Activated naive CD4-positive, alpha-beta T cell treated with anti-CD3 and anti-CD28 coated beads for 36 hours (primary cell): ENCODE measurements around the gene KLF6. TPM values are rescaled to one million over a fixed set of nuclear protein-coding genes. Genes with fewer than 3 reads are reported as not detected.

Experiments
- CTCF ChIA-PET: fragments of 350-600 bp; sonication (Branson Sonifier 250); formaldehyde crosslinking; loops from one replicate; lab custom pipeline; 2021; ENCODE audit warnings: antibody characterized with exemption; lab: Charles Lee
- DNase-seq: peaks from one replicate; pipeline ENCODE4 v3.0.0-alpha.2; 2020
- H3K27ac Mint-ChIP-seq: one replicate; pipeline ENCODE4 v1.8.0; 2021; ENCODE audit warnings: mild to moderate bottlenecking, mixed read lengths
- H3K27me3 Mint-ChIP-seq: one replicate; pipeline ENCODE4 v1.8.0; 2021; ENCODE audit warnings: low read depth, mixed read lengths
- H3K36me3 Mint-ChIP-seq: one replicate; pipeline ENCODE4 v1.8.0; 2021; ENCODE audit warnings: low read depth, mixed read lengths
- H3K4me1 Mint-ChIP-seq: one replicate; pipeline ENCODE4 v1.8.0; 2021; ENCODE audit warnings: low read depth, mixed read lengths
- H3K4me3 Mint-ChIP-seq: one replicate; pipeline ENCODE4 v1.8.0; 2021; ENCODE audit warnings: mild to moderate bottlenecking, moderate library complexity, mixed read lengths
- H3K9me3 Mint-ChIP-seq: one replicate; pipeline ENCODE4 v1.8.0; 2021; ENCODE audit warnings: mixed read lengths
- intact Hi-C: fragments of 100-400 bp; cut with micrococcal nuclease; formaldehyde crosslinking; loops from one replicate; pipeline ENCODE4 v1.15.1; 2023
- total RNA-seq, 2 experiments: library from RNA; stranded (reverse); gene quantifications; one replicate each; pipeline ENCODE4 v1.2.3, GENCODE V29; 2021

Gene KLF6
- total RNA-seq, 2 experiments from 2014 or later, result 78.9 to 82.1 TPM

DNA sequence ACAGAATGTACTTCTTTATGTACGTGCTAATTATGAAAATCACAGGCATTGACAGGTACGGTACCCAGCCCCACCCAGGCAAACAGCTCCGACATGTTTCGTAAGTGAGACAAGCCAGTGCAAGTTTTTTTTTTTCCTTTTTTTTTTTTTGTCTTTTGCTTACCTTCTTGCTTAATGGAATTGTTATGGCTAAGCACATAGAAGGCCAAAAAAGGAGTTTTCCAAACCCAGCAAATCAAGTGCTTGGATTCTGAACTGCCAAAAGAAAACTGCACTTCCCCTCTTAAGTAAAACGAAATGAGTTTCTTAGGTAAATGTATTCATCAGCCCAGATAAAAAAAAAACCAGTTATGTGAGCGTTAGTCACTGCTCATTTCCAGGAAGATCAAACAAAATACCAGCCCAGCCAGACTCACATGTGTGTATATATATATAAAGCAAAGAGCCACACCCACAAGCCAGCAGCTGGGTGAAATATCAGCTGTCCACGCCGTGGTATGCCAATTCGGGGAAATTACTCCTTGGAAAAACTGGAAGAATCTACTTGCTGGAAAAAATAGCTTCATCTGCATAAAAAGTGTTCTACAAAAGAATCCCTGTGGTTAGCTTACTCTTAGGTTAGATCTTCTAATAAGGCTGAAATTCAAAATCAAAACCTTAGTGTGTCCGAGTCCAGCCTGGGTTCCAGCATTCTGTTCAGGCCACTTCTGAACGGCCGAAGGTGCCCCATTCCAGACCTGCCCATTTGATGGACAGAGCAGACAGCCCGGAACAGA lies 8.0 kb downstream of the KLF6 start:
- H3K4me1 Mint-ChIP-seq, result peaks cover 65% of the 10 kb centered on the region
- H3K27ac Mint-ChIP-seq, result peak overlapping the region; percentile 90
- peak; percentile 70 for DNase-seq
- H3K9me3 Mint-ChIP-seq, result no peaks in the 10 kb centered on the region
- H3K27me3 Mint-ChIP-seq, result no peaks in the 10 kb centered on the region
- peak overlapping the region; percentile 53 for H3K4me3 Mint-ChIP-seq
- intact Hi-C loops, result loop anchor here (1.0 to 2.0 kb wide), 7 partner anchors 8 to 325 kb away; partner anchors contain the start of gene KLF6
- peaks cover 63% of the 10 kb centered on the region for H3K36me3 Mint-ChIP-seq
- CTCF ChIA-PET, result interaction anchor here (0.6 to 1.3 kb wide), 4 partner anchors 12 to 583 kb away, joined by 3 to 4 read pairs (median 3); no protein-coding TSS in a partner anchor

DNA sequence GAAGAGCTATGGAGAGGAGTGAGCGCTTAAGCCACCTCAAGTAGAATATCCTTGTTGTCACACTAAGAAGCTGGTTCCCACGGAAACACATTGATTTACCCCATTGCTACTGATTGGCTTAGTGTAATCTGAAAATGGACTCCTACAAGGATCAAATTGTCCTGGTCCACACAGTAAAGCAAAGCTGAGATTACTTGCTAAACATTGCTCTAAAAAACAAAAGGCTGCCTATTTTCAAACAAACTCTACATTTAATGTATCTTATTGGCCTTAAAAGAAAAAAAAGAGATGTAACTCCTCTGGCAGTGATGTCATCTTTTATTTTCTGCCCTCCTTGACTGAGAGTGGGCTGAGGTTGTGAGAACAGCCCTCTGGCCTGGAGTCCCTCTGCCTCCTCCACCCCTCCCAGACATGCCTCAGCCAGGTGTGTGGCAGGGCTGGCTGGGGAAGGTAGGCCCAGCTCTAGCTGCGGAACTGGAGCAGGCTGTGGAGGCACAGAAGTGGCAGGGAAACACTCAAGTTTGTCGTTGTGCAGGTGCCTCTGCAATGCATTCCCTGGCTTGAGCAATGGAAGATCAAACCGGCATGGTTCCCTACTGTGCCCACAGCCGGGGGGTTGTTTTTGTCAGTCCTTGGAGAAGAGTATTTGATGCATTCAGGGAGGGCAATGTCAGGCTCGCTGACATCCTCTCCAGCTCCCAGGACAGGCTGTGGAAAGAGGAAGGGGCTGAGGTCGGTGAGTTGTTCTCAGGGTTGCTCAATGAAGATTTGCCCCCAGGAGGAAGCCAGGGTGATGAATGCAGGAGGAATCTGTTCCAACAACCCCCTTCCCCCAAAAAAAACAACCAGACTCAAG lies 9.1 kb downstream of the KLF6 start:
- H3K27ac Mint-ChIP-seq, result peak overlapping the region; percentile 90
- no peaks in the 10 kb centered on the region for H3K27me3 Mint-ChIP-seq
- peaks cover 55% of the 10 kb centered on the region for H3K4me1 Mint-ChIP-seq
- H3K36me3 Mint-ChIP-seq, result peaks cover 52% of the 10 kb centered on the region
- no peak for DNase-seq
- intact Hi-C loops, result loop anchor here (2.0 kb wide), 1 partner anchor 153 kb away; no protein-coding TSS in a partner anchor
- peak overlapping the region; percentile 38 for H3K4me3 Mint-ChIP-seq
- H3K9me3 Mint-ChIP-seq, result no peaks in the 10 kb centered on the region
- CTCF ChIA-PET, result interaction anchor here (1.3 kb wide), 1 partner anchor 11 kb away, joined by 3 read pairs; no protein-coding TSS in a partner anchor

DNA sequence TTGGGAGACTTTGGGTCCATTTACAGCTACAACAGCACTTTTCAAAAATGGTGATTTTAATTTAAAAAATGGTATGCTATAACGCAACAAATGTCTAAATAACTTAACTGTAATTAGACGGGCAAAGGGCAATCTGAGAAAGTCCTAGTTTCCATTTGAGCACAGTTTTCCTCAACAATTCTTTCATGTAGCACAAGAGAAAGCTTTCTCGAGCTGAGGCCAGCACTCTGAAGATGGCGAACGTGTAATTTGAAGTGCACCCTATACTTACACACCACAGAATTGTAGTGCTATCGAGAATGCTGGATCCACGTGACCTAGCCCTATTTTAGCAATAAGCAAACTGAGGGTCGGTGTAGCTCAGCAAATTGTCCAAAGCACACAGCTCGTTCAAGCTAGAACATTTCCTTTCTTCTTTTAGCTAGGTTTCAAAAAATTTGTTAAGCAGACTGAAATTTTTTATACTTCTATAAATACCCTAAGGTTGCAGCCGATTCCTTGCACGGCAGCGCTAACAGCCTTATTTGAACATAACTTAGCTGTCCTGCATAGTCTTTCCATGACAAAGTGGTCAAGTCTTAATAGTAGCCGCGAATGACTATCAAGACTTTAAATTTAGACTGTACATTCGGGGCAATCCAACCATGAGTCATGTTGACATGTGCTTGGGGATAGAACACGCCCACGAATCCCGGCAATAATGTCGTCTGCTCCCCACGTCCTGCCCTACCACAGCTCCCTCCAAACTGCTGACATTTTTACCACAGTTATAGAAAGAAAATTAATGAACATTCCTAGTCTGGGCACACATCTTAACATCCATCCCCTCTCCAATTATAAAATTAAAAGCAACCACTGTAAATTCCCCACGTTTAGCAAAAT lies 10.0 kb downstream of the KLF6 start:
- Mint-ChIP-seq H3K4me3 (no peak overlapping the region), H3K9me3 (no peaks in the 10 kb centered on the region), H3K27me3 (no peaks in the 10 kb centered on the region), H3K27ac (peak overlapping the region; percentile 90), H3K4me1 (peaks cover 46% of the 10 kb centered on the region), H3K36me3 (peaks cover 43% of the 10 kb centered on the region)
- no peak for DNase-seq
- intact Hi-C loops, result no loop called here
- CTCF ChIA-PET, result interaction anchor here (1.1 to 1.6 kb wide), 2 partner anchors 18 to 577 kb away, joined by 3 to 6 read pairs; no protein-coding TSS in a partner anchor

DNA sequence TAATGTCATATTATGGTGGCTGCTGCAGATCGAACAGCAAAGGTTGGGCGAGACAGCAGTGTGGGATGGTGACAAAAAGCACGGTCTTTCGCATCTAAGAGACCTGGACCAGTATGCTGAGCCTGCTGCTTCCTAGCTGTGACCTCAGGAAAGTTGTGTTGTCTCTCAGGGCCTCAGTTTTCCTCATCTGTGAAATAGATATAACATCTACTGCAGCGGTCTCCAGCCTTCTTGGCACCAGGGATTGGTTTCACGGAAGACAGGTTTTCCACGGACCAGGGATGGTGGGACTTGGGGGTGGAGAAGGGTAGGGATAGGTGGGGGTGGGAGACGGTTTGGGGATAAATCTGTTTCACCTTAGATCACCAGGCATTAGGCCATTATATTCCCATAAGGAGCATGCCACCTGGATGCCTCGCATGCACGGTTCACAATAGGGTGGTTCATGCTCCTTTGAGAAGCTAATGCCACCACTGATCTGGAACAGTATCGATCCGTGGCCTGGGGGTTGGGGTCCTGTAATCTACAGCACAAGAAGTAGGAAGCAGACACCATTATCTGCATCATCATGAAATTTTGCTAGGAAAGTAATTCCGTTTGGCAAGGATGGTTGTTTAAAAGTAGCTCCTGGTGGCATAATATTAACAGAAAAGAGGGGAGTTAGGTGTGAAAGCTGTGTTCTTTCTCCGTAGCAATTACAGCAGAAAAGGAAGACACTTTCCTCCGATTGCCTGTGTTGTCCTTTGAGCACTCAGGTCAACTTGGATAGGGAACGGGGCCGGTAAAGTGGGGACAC lies 10.8 kb downstream of the KLF6 start:
- Mint-ChIP-seq H3K27me3 (no peaks in the 10 kb centered on the region), H3K36me3 (peaks cover 38% of the 10 kb centered on the region), H3K4me1 (peaks cover 39% of the 10 kb centered on the region), H3K27ac (no peak overlapping the region), H3K4me3 (no peak overlapping the region), H3K9me3 (no peaks in the 10 kb centered on the region)
- intact Hi-C loops, result no loop called here
- CTCF ChIA-PET, result interaction anchor here (1.1 to 1.6 kb wide), 2 partner anchors 17 to 576 kb away, joined by 3 to 6 read pairs; no protein-coding TSS in a partner anchor
- no peak for DNase-seq

GRCh38 chr10:3773460-3774017 lies 11.5 kb downstream of the KLF6 start:
- no peaks in the 10 kb centered on the region for H3K27me3 Mint-ChIP-seq
- H3K9me3 Mint-ChIP-seq, result no peaks in the 10 kb centered on the region
- no peak overlapping the region for H3K27ac Mint-ChIP-seq
- H3K4me3 Mint-ChIP-seq, result no peak overlapping the region
- intact Hi-C loops, result no loop called here
- peaks cover 32% of the 10 kb centered on the region for H3K36me3 Mint-ChIP-seq
- peaks cover 33% of the 10 kb centered on the region for H3K4me1 Mint-ChIP-seq
- no peak for DNase-seq
- CTCF ChIA-PET, result interaction anchor here (1.0 kb wide), 1 partner anchor 585 kb away, joined by 3 read pairs; no protein-coding TSS in a partner anchor

DNA sequence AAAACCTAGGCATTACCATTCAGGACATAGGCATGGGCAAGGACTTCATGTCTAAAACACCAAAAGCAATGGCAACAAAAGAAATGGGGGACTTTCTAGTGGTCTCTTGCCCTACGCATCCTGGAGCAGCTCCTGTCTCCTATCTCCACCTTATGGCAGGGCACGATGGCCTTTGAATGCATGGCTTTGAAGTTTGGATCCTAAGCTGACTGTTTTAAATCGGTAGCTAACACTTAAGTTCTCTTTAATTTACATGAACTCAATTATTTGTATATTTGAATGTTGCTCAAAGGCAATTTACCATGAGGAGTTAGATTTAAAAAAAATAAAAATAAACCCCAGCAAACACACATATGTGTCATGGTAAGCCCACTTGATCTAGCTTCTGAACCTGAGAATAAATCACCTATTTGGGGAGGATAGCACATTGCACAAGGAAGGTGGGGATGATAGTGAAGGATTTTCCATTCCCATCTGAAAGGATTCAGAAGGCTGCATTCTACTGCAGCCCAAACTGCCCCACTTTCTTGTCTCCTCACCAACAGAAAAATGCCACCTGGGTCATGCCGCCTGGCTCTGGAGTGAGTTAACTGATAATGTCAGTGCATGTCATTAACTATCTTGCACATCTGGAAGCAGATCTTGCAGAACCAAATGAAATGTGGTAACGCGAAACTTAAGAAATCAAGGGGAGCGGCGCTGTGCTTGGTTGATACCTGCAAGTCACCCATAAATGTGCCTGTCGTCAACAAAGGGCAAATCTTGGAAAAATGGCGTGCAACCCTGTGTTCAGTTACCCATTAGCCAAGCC lies 12.4 kb downstream of the KLF6 start:
- Mint-ChIP-seq H3K27ac (no peak overlapping the region), H3K9me3 (no peaks in the 10 kb centered on the region), H3K4me1 (peaks cover 23% of the 10 kb centered on the region), H3K36me3 (peaks cover 24% of the 10 kb centered on the region), H3K4me3 (no peak overlapping the region), H3K27me3 (no peaks in the 10 kb centered on the region)
- DNase-seq, result no peak
- intact Hi-C loops, result no loop called here
- CTCF ChIA-PET, result interaction anchor here (0.6 to 1.0 kb wide), 3 partner anchors 60 to 585 kb away, joined by 3 read pairs; no protein-coding TSS in a partner anchor

DNA sequence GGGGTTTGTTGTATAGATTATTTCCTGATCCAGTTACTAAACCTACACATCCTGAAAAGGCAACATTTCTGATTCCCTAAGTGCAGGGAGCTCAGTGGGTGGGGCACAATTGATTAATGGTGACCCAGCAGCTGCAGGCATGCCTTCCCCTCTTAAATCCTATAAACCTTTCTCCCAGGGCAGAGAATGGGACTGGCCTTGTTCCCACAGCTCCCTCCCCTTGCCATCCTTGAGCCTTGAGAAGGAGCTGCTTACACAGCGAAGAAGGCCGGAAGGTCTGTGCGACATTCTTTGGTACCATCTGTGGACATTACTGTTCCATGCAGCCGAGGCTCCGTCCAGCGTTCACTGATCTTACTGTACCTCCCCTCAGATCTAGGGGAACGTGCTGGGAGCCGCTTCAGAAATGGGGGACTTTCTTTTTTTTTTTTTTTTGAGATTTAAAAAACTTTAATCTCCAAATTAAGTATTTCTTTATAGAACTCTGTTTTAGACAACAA lies 14.3 kb downstream of the KLF6 start:
- H3K27me3 Mint-ChIP-seq, result no peaks in the 10 kb centered on the region
- H3K27ac Mint-ChIP-seq, result no peak overlapping the region
- no peaks in the 10 kb centered on the region for H3K9me3 Mint-ChIP-seq
- intact Hi-C loops, result no loop called here
- no peak overlapping the region for H3K4me3 Mint-ChIP-seq
- DNase-seq, result no peak
- peaks cover 9% of the 10 kb centered on the region for H3K36me3 Mint-ChIP-seq
- H3K4me1 Mint-ChIP-seq, result peaks cover 13% of the 10 kb centered on the region
- CTCF ChIA-PET, result no interaction called here

GRCh38 chr10:3769556-3769955 lies 15.5 kb downstream of the KLF6 start:
- Mint-ChIP-seq H3K27ac (no peak overlapping the region), H3K27me3 (no peaks in the 10 kb centered on the region), H3K4me1 (peaks cover 20% of the 10 kb centered on the region), H3K9me3 (no peaks in the 10 kb centered on the region), H3K36me3 (peaks cover 3% of the 10 kb centered on the region), H3K4me3 (no peak overlapping the region)
- CTCF ChIA-PET, result no interaction called here
- DNase-seq, result no peak
- intact Hi-C loops, result no loop called here

DNA sequence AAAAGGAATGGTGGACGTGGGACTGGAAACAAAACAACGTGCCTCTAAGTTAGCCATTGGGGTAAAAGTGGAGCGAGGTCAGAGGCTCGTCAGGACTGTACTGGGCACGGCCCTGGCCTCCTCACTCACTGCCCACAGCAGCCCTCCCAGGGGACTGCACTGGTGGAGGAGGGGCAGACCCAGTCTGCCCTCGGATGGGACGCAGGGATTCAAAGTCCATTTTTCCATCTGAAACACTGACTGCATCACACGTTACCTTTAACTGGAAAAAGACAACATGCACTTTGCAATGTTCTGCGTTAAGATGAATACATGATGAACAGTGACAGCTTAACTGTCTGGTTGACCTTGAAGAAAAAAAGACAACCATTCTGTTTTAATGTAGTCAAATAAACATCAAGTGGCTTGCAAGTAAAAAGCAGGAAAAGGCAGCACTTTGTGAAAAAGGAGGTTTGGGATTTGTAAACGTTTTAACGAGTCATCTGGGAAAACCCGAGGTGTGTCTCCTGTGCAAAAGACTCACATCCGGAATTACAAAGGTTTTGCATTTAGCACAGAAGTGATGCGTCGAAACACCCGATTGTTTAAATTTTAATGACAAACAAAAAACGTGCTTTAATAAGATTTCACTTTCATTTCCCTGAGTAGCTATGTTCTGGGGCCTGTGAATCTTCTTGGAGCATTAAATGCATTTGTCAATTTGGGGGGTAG lies 18.8 kb downstream of the KLF6 start:
- DNase-seq, result no peak
- Mint-ChIP-seq H3K27me3 (no peaks in the 10 kb centered on the region), H3K4me3 (no peak overlapping the region), H3K36me3 (no peaks in the 10 kb centered on the region), H3K4me1 (peaks cover 49% of the 10 kb centered on the region), H3K9me3 (no peaks in the 10 kb centered on the region), H3K27ac (no peak overlapping the region)
- intact Hi-C loops, result no loop called here
- CTCF ChIA-PET, result no interaction called here

GRCh38 chr10:3765146-3765545 lies 19.9 kb downstream of the KLF6 start:
- H3K4me3 Mint-ChIP-seq, result peak overlapping the region; percentile 7
- CTCF ChIA-PET, result interaction anchor here (0.7 kb wide), 1 partner anchor 12 kb away, joined by 3 read pairs; no protein-coding TSS in a partner anchor
- no peak overlapping the region for H3K27ac Mint-ChIP-seq
- H3K9me3 Mint-ChIP-seq, result peaks cover 6% of the 10 kb centered on the region
- H3K27me3 Mint-ChIP-seq, result no peaks in the 10 kb centered on the region
- peaks cover 59% of the 10 kb centered on the region for H3K4me1 Mint-ChIP-seq
- peak; percentile 70 for DNase-seq
- H3K36me3 Mint-ChIP-seq, result peaks cover 4% of the 10 kb centered on the region
- intact Hi-C loops, result no loop called here
